ENCODE data around the gene NDST4. TPM values are rescaled to one million over a fixed set of nuclear protein-coding genes. Genes with fewer than 3 reads are reported as not detected.

Gene NDST4
- total and polyA plus RNA-seq, 2 donors (not counting 1 experiment from before 2014, with no cell fraction given), result not detected

- Histone ChIP-seq H3K27me3 (ENCODE audit: control insufficient read depth, insufficient read depth, low read length) (no peaks in the 10 kb centered on the region), H3K9ac (ENCODE audit: insufficient read depth, low read length) (no peak overlapping the region), H3K36me3 (ENCODE audit: control insufficient read depth, insufficient read depth, low read length) (no peaks in the 10 kb centered on the region), H3K4me2 (ENCODE audit: extremely low read depth, insufficient read depth, low read length) (no peak overlapping the region), H3K4me3 (replicated peaks in 1 of 4; ENCODE audit: control extremely low read depth in 1 of 4, insufficient read depth in 1 of 4, low read depth in 3 of 4, low read length in 4 of 4) (no peak overlapping the region), H3K9me3 (ENCODE audit: control insufficient read depth, insufficient read depth, low read depth, low read length) (no peaks in the 10 kb centered on the region), H4K20me1 (ENCODE audit: control insufficient read depth, extremely low read depth, insufficient read depth, low read length) (no peaks in the 10 kb centered on the region), H3K27ac (ENCODE audit: insufficient read depth, low read length) (no peak overlapping the region), H3K79me2 (ENCODE audit: control insufficient read depth, insufficient read depth, low read length) (no peaks in the 10 kb centered on the region), H2AFZ (ENCODE audit: low read length) (no peak overlapping the region), H3K4me1 (ENCODE audit: control insufficient read depth, extremely low read depth, insufficient read depth, low read length) (no peaks in the 10 kb centered on the region)
- TF ChIP-seq CTCF (conservative IDR thresholded peaks at IDR 0.05 in 1 of 2, IDR thresholded peaks at IDR 0.05 in 1 of 2; ENCODE audit: low read depth in 1 of 2, low read length in 2 of 2) (no peak), EZH2 (IDR thresholded peaks at IDR 0.05; ENCODE audit: low read length, missing control alignments) (no peak)
- DNase-seq (ENCODE audit: low read depth in 2 of 2), result no peak
These were observed 185.5 kb downstream of the NDST4 start for GRCh38 chr4:114927881-114928280.

GRCh38 chr4:114926583-114926982 lies 186.8 kb downstream of the NDST4 start:
- DNase-seq (ENCODE audit: low read depth in 2 of 2), result no peak
- Histone ChIP-seq H3K4me2 (ENCODE audit: extremely low read depth, insufficient read depth, low read length) (no peak overlapping the region), H3K36me3 (ENCODE audit: control insufficient read depth, insufficient read depth, low read length) (no peaks in the 10 kb centered on the region), H3K9me3 (ENCODE audit: control insufficient read depth, insufficient read depth, low read depth, low read length) (no peaks in the 10 kb centered on the region), H3K27ac (ENCODE audit: insufficient read depth, low read length) (no peak overlapping the region), H3K9ac (ENCODE audit: insufficient read depth, low read length) (no peak overlapping the region), H3K4me1 (ENCODE audit: control insufficient read depth, extremely low read depth, insufficient read depth, low read length) (no peaks in the 10 kb centered on the region), H4K20me1 (ENCODE audit: control insufficient read depth, extremely low read depth, insufficient read depth, low read length) (no peaks in the 10 kb centered on the region), H3K27me3 (ENCODE audit: control insufficient read depth, insufficient read depth, low read length) (no peaks in the 10 kb centered on the region), H3K4me3 (replicated peaks in 1 of 4; ENCODE audit: control extremely low read depth in 1 of 4, insufficient read depth in 1 of 4, low read depth in 3 of 4, low read length in 4 of 4) (no peak overlapping the region), H3K79me2 (ENCODE audit: control insufficient read depth, insufficient read depth, low read length) (no peaks in the 10 kb centered on the region), H2AFZ (ENCODE audit: low read length) (no peak overlapping the region)
- TF ChIP-seq CTCF (conservative IDR thresholded peaks at IDR 0.05 in 1 of 2, IDR thresholded peaks at IDR 0.05 in 1 of 2; ENCODE audit: low read depth in 1 of 2, low read length in 2 of 2) (no peak), EZH2 (IDR thresholded peaks at IDR 0.05; ENCODE audit: low read length, missing control alignments) (no peak)

- no peaks in the 10 kb centered on the region for H4K20me1 ChIP-seq (ENCODE audit: control insufficient read depth, extremely low read depth, insufficient read depth, low read length)
- H3K4me2 ChIP-seq (ENCODE audit: extremely low read depth, insufficient read depth, low read length), result no peak overlapping the region
- H3K9ac ChIP-seq (ENCODE audit: insufficient read depth, low read length), result no peak overlapping the region
- no peak overlapping the region for H3K4me3 ChIP-seq (replicated peaks in 1 of 4; ENCODE audit: control extremely low read depth in 1 of 4, insufficient read depth in 1 of 4, low read depth in 3 of 4, low read length in 4 of 4)
- no peak overlapping the region for H2AFZ ChIP-seq (ENCODE audit: low read length)
- TF ChIP-seq EZH2 (IDR thresholded peaks at IDR 0.05; ENCODE audit: low read length, missing control alignments) (no peak), CTCF (conservative IDR thresholded peaks at IDR 0.05 in 1 of 2, IDR thresholded peaks at IDR 0.05 in 1 of 2; ENCODE audit: low read depth in 1 of 2, low read length in 2 of 2) (no peak)
- H3K27me3 ChIP-seq (ENCODE audit: control insufficient read depth, insufficient read depth, low read length), result no peaks in the 10 kb centered on the region
- no peaks in the 10 kb centered on the region for H3K36me3 ChIP-seq (ENCODE audit: control insufficient read depth, insufficient read depth, low read length)
- DNase-seq (ENCODE audit: low read depth in 2 of 2), result no peak
- H3K9me3 ChIP-seq (ENCODE audit: control insufficient read depth, insufficient read depth, low read depth, low read length), result no peaks in the 10 kb centered on the region
- H3K79me2 ChIP-seq (ENCODE audit: control insufficient read depth, insufficient read depth, low read length), result no peaks in the 10 kb centered on the region
- no peaks in the 10 kb centered on the region for H3K4me1 ChIP-seq (ENCODE audit: control insufficient read depth, extremely low read depth, insufficient read depth, low read length)
- H3K27ac ChIP-seq (ENCODE audit: insufficient read depth, low read length), result no peak overlapping the region
These were observed 189.1 kb downstream of the NDST4 start for GRCh38 chr4:114924311-114924710.
